Mucosa of stomach (tissue), 1 donor: ENCODE data around the gene UBE3D.
A peak's percentile ranks its signal among the peaks of the same experiment; 100 is the strongest.

ENCODE experiments used
- H3K27me3 ChIP-seq: one replicate; pipeline ENCODE4 v1.7.0; 2013; ENCODE audit warnings: mild to moderate bottlenecking, low read length; ENCODE audit not compliant: control insufficient read depth, insufficient read depth
- H3K36me3 ChIP-seq: one replicate; pipeline ENCODE4 v1.7.0; 2013; ENCODE audit warnings: low read length; ENCODE audit not compliant: control insufficient read depth, insufficient read depth
- H3K4me1 ChIP-seq: one replicate; pipeline ENCODE4 v1.7.0; 2013; ENCODE audit warnings: mild to moderate bottlenecking, low read length; ENCODE audit not compliant: control insufficient read depth, insufficient read depth
- H3K4me3 ChIP-seq: one replicate; pipeline ENCODE4 v1.7.0; 2013; ENCODE audit warnings: low read length
- H3K9ac ChIP-seq: one replicate; pipeline ENCODE4 v1.7.0; 2013; ENCODE audit warnings: mild to moderate bottlenecking, low read length, moderate library complexity
- H3K9me3 ChIP-seq: one replicate; pipeline ENCODE4 v1.7.0; 2013; ENCODE audit warnings: mild to moderate bottlenecking, low read length, moderate library complexity; ENCODE audit not compliant: control insufficient read depth
- donor health status: Pancreatic carcinoma.

UBE3D gene

GRCh38 chr6:83072726-83073125 is 7.1 kb upstream of the UBE3D start:
- Histone ChIP-seq H3K36me3 (no peaks in the 10 kb centered on the region), H3K9me3 (no peaks in the 10 kb centered on the region), H3K9ac (no peak overlapping the region), H3K4me3 (no peak overlapping the region), H3K4me1 (peaks cover 8% of the 10 kb centered on the region), H3K27me3 (no peaks in the 10 kb centered on the region)

GRCh38 chr6:83071707-83072106 is 6.1 kb upstream of the UBE3D start:
- Histone ChIP-seq H3K36me3 (no peaks in the 10 kb centered on the region), H3K9me3 (no peaks in the 10 kb centered on the region), H3K27me3 (no peaks in the 10 kb centered on the region), H3K4me3 (no peak overlapping the region), H3K4me1 (peaks cover 8% of the 10 kb centered on the region), H3K9ac (no peak overlapping the region)

- H3K9ac ChIP-seq: no peak overlapping the region
Measured at GRCh38 chr6:83071023-83071422, 5.4 kb upstream of the UBE3D start.

DNA sequence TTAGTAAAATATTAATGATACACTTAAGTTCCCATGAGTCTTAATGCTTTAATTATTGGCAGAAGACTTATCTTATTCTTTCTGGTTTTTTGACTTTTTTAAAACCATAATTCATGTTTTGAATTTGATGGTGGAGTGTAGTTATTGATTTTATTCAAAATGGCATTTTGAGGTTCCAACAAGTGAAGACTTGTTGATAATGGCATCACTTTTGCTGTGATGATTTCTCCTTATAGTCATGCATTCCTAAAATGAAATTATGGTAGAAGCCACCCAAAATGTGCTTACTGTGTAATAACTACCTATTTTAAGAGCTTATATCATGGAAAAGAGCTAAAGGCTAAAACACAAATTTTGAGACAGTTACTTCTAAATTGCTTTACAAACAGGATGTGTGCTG is 4.0 kb upstream of the UBE3D start:
- no peak overlapping the region for H3K9ac ChIP-seq
- no peaks in the 10 kb centered on the region for H3K36me3 ChIP-seq
- H3K4me3 ChIP-seq: no peak overlapping the region
- H3K4me1 ChIP-seq: peaks cover 8% of the 10 kb centered on the region
- no peaks in the 10 kb centered on the region for H3K9me3 ChIP-seq
- no peaks in the 10 kb centered on the region for H3K27me3 ChIP-seq

More at GRCh38 chr6:83071023-83071422, 5.4 kb upstream of the UBE3D start:
- H3K27me3 ChIP-seq: no peaks in the 10 kb centered on the region
- H3K4me1 ChIP-seq: peaks cover 8% of the 10 kb centered on the region
- no peak overlapping the region for H3K4me3 ChIP-seq
- no peaks in the 10 kb centered on the region for H3K9me3 ChIP-seq
- no peaks in the 10 kb centered on the region for H3K36me3 ChIP-seq

- H3K9ac ChIP-seq: peak overlapping the region; percentile 90
- peak overlapping the region; percentile 71 for H3K4me3 ChIP-seq
- no peaks in the 10 kb centered on the region for H3K36me3 ChIP-seq
- H3K4me1 ChIP-seq: peaks cover 8% of the 10 kb centered on the region
- H3K9me3 ChIP-seq: no peaks in the 10 kb centered on the region
- H3K27me3 ChIP-seq: no peaks in the 10 kb centered on the region
Measured at GRCh38 chr6:83068616-83069015, 3.0 kb upstream of the UBE3D start.

GRCh38 chr6:83067448-83068439 is 2.1 kb upstream of the UBE3D start, which contains the start of gene DOP1A:
Gene DOP1A (plus strand): TSS chr6:83067671. CDS start chr6:83096978, 29,307 bp downstream.
- Histone ChIP-seq H3K27me3 (no peaks in the 10 kb centered on the region), H3K4me1 (peaks cover 8% of the 10 kb centered on the region), H3K4me3 (peak within 1 kb of the TSS; percentile 71), H3K9me3 (no peaks in the 10 kb centered on the region), H3K9ac (peak within 1 kb of the TSS; percentile 90), H3K36me3 (no peaks in the 10 kb centered on the region)

DNA sequence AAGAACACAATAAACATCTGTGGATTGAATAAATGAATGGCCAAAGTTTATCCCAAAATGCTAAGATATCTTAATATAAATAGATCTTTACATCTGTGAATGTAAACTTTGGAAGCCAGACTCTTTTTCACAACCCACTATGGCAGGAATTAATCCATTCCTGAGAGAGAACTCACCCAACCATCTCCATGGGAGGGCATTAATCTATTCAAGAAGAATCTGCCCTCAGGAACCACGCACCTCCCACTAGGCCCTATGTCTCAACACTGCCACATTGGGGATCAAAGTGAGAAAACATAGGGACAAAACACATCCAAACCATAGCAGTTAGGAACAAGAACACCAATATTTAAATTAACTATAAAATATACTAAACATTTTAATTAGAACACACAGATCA is 3.4 kb downstream of the UBE3D start:
- Histone ChIP-seq H3K9me3 (no peaks in the 10 kb centered on the region), H3K36me3 (no peaks in the 10 kb centered on the region), H3K4me3 (no peak overlapping the region), H3K4me1 (no peaks in the 10 kb centered on the region), H3K9ac (no peak overlapping the region), H3K27me3 (no peaks in the 10 kb centered on the region)

GRCh38 chr6:83061190-83061589 is 4.5 kb downstream of the UBE3D start:
- Histone ChIP-seq H3K4me3 (no peak overlapping the region), H3K27me3 (no peaks in the 10 kb centered on the region), H3K36me3 (no peaks in the 10 kb centered on the region), H3K9ac (no peak overlapping the region), H3K9me3 (no peaks in the 10 kb centered on the region), H3K4me1 (no peaks in the 10 kb centered on the region)

GRCh38 chr6:83057705-83058321 is 7.8 kb downstream of the UBE3D start:
- H3K9me3 ChIP-seq: no peaks in the 10 kb centered on the region
- H3K9ac ChIP-seq: no peak overlapping the region
- H3K4me3 ChIP-seq: no peak overlapping the region
- H3K4me1 ChIP-seq: no peaks in the 10 kb centered on the region
- H3K36me3 ChIP-seq: no peaks in the 10 kb centered on the region
- no peaks in the 10 kb centered on the region for H3K27me3 ChIP-seq

GRCh38 chr6:83055366-83055964 is 10.2 kb downstream of the UBE3D start:
- Histone ChIP-seq H3K9ac (no peak overlapping the region), H3K4me1 (no peaks in the 10 kb centered on the region), H3K4me3 (no peak overlapping the region), H3K9me3 (no peaks in the 10 kb centered on the region), H3K36me3 (no peaks in the 10 kb centered on the region), H3K27me3 (no peaks in the 10 kb centered on the region)

- no peaks in the 10 kb centered on the region for H3K36me3 ChIP-seq
- no peak overlapping the region for H3K9ac ChIP-seq
- H3K4me1 ChIP-seq: no peaks in the 10 kb centered on the region
- no peak overlapping the region for H3K4me3 ChIP-seq
- no peaks in the 10 kb centered on the region for H3K9me3 ChIP-seq
- no peaks in the 10 kb centered on the region for H3K27me3 ChIP-seq
Measured at GRCh38 chr6:83053678-83054077, 12.0 kb downstream of the UBE3D start.
